A673 (cell line): Measurements from ENCODE around the gene CCDC85A. TPM values are rescaled to one million over a fixed set of nuclear protein-coding genes. Genes with fewer than 3 reads are reported as not detected.
A peak's percentile ranks its signal among the peaks of the same experiment; 100 is the strongest.

Experiments used
- BruUV-seq: library from RNA; stranded (reverse); fragments of 400-500 nt; replicated peaks from 2 replicates; lab custom pipeline; 2021; lab: Mats Ljungman, UMichigan
- CTCF ChIA-PET: fragments of 300-600 bp; sonication (Branson Sonifier 250); formaldehyde crosslinking; loops from one replicate; lab custom pipeline; 2022; ENCODE audit warnings: antibody characterized with exemption; lab: Charles Lee
- POLR2A ChIA-PET: fragments of 300-600 bp; sonication (Branson Sonifier 250); formaldehyde crosslinking; loops from one replicate; lab custom pipeline; 2022; ENCODE audit warnings: antibody characterized with exemption; ENCODE audit not compliant: low non-redundant PET; lab: Charles Lee
- DNase-seq: peaks from one replicate; pipeline ENCODE4 v3.0.0-alpha.2; 2015; ENCODE audit warnings: low spot score
- H3K27ac ChIP-seq: fragments of 200-600 bp; sonication (generic); 2 replicates; pipeline ENCODE4 v1.5.1; 2016; ENCODE audit warnings: mixed run types, low read depth, mild to moderate bottlenecking, mixed read lengths, antibody characterized with exemption, low read length; ENCODE audit not compliant: poor library complexity, severe bottlenecking
- H3K27me3 ChIP-seq: fragments of 200-600 bp; sonication (generic); replicated peaks from 2 replicates; pipeline ENCODE4 v1.6.1; 2017; ENCODE audit warnings: mixed run types, low read depth, mild to moderate bottlenecking, mixed read lengths, antibody characterized with exemption, low read length; ENCODE audit not compliant: insufficient read depth, poor library complexity
- H3K36me3 ChIP-seq: fragments of 200-600 bp; sonication (generic); 2 replicates; pipeline ENCODE4 v1.6.1; 2016; ENCODE audit warnings: mixed run types, mild to moderate bottlenecking, mixed read lengths, antibody characterized with exemption, low read length; ENCODE audit not compliant: insufficient read depth, poor library complexity, severe bottlenecking
- H3K4me1 ChIP-seq: fragments of 200-600 bp; sonication (generic); 2 replicates; pipeline ENCODE4 v1.6.1; 2017; ENCODE audit warnings: mixed run types, mild to moderate bottlenecking, mixed read lengths, antibody characterized with exemption, low read length; ENCODE audit not compliant: insufficient read depth, poor library complexity, severe bottlenecking
- H3K4me3 ChIP-seq: fragments of 200-600 bp; sonication (generic); 2 replicates; pipeline ENCODE4 v1.5.1; 2016; ENCODE audit warnings: low read depth, mixed run types, mild to moderate bottlenecking, mixed read lengths, low read length; ENCODE audit not compliant: poor library complexity, severe bottlenecking
- H3K9me3 ChIP-seq: fragments of 200-600 bp; sonication (generic); 2 replicates; pipeline ENCODE4 v1.6.1; 2016; ENCODE audit warnings: mixed run types, low read depth, mild to moderate bottlenecking, mixed read lengths, antibody characterized with exemption, low read length; ENCODE audit not compliant: poor library complexity, severe bottlenecking
- CTCF ChIP-seq: fragments of 300-800, 200-600 bp; sonication (generic); conservative IDR thresholded peaks from 2 replicates; pipeline ENCODE4 v1.5.1; 2017; ENCODE audit warnings: low read depth, mild to moderate bottlenecking, antibody characterized with exemption, low read length, moderate library complexity, mixed read lengths
- EZH2 ChIP-seq: fragments of 200-600 bp; sonication (generic); IDR thresholded peaks from 2 replicates; pipeline ENCODE4 v1.6.1; 2017; ENCODE audit warnings: borderline replicate concordance, low read depth, mild to moderate bottlenecking, mixed read lengths, antibody characterized with exemption, low read length; ENCODE audit not compliant: poor library complexity, severe bottlenecking
- intact Hi-C: fragments of 100-400 bp; cut with micrococcal nuclease; formaldehyde crosslinking; loops from one replicate; pipeline ENCODE4 v1.10.0; 2022; ENCODE audit not compliant: unreplicated experiment
- total RNA-seq: library from RNA; stranded (reverse); gene quantifications from 2 replicates; pipeline ENCODE4 v1.2.3, GENCODE V29; 2021

Gene CCDC85A
- total RNA-seq, 1 experiment from 2014 or later: 0.39 TPM

GRCh38 chr2:56182420-56182819 is 1.4 kb upstream of the CCDC85A start:
- TF ChIP-seq CTCF (no peak), EZH2 (no peak)
- ChIA-PET CTCF (no interaction called here), POLR2A (no interaction called here)
- Histone ChIP-seq H3K36me3 (no peaks in the 10 kb centered on the region), H3K27ac (no peak overlapping the region), H3K4me3 (no peak overlapping the region), H3K27me3 (peaks cover 60% of the 10 kb centered on the region), H3K4me1 (no peaks in the 10 kb centered on the region), H3K9me3 (no peaks in the 10 kb centered on the region)
- DNase-seq: no peak
- intact Hi-C loops: loop anchor here (2.0 to 10.0 kb wide), 3 partner anchors 566 to 1315 kb away; no protein-coding TSS in a partner anchor
- no TSS peak for BruUV-seq

- Histone ChIP-seq H3K27ac (no peak overlapping the region), H3K36me3 (no peaks in the 10 kb centered on the region), H3K9me3 (no peaks in the 10 kb centered on the region), H3K27me3 (peaks cover 56% of the 10 kb centered on the region), H3K4me1 (no peaks in the 10 kb centered on the region), H3K4me3 (peak overlapping the region; percentile 54)
- CTCF ChIA-PET: interaction anchor here (0.7 to 1.7 kb wide), 2 partner anchors 568 to 1331 kb away, joined by 4 to 5 read pairs; no protein-coding TSS in a partner anchor
- intact Hi-C loops: loop anchor here (5.0 to 10.0 kb wide), 2 partner anchors 840 to 1313 kb away; no protein-coding TSS in a partner anchor
- DNase-seq: no peak
- no TSS peak for BruUV-seq
- POLR2A ChIA-PET: no interaction called here
- TF ChIP-seq EZH2 (peak; percentile 42), CTCF (no peak)
These were observed 766 bp downstream of the CCDC85A start for GRCh38 chr2:56184500-56185011.

DNA sequence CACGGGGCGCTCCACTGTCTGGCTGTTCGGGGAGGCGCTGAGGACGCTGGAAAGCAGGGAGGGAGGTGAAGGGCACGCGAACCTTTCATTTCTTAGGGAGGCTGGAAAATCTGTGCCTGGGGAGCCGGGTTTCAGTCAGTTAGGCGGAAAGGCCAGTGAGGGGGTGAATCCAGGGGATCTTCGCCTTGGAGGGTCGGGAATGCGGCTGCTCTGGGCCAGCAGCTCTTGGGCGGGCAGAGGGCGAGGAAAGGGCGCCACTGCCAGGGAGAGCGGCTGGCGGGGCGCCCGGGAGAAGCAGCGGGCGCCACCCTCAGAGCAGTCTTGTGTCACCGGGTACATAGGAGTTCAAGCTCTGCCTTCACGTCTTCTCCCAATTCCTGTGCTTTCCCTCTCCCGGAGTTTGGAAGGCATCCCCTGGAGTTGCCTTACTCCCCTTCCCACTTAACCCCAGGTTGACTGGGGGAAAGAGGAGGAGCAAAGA is 1.4 kb downstream of the CCDC85A start:
- H3K9me3 ChIP-seq: no peaks in the 10 kb centered on the region
- POLR2A ChIA-PET: no interaction called here
- no peaks in the 10 kb centered on the region for H3K4me1 ChIP-seq
- peak; percentile 48 for TF ChIP-seq EZH2
- no peak for TF ChIP-seq CTCF
- intact Hi-C loops: loop anchor here (10.0 kb wide), 1 partner anchor 840 kb away; no protein-coding TSS in a partner anchor
- no peaks in the 10 kb centered on the region for H3K36me3 ChIP-seq
- H3K4me3 ChIP-seq: peak overlapping the region; percentile 54
- CTCF ChIA-PET: interaction anchor here (0.7 kb wide), 1 partner anchor 569 kb away, joined by 4 read pairs; no protein-coding TSS in a partner anchor
- DNase-seq: peak; percentile 8
- peaks cover 55% of the 10 kb centered on the region for H3K27me3 ChIP-seq
- no TSS peak for BruUV-seq
- no peak overlapping the region for H3K27ac ChIP-seq
